Measurements from ENCODE around the gene C19orf25.
"Not testable (repeated sequence)": the region's sequence is repeated elsewhere in the genome, so short reads cannot be mapped to it uniquely, and the experiment has no call there.

Gene C19orf25

GRCh38 chr19:1449467-1450442 lies 29.3 kb downstream of the C19orf25 start, which contains the start of gene APC2:
APC2 (plus strand) TSS chr19:1450121; CDS start chr19:1453002, 2,881 bp downstream.
- DNase-seq (ENCODE audit: low read depth in 3 of 3, low spot score in 1 of 3), result no peak

- no peak for DNase-seq (ENCODE audit: low read depth in 3 of 3, low spot score in 1 of 3)
Observed at GRCh38 chr19:1447944-1448343, 31.1 kb downstream of the C19orf25 start.

GRCh38 chr19:1447504-1447903 lies 31.5 kb downstream of the C19orf25 start:
- no peak for DNase-seq (ENCODE audit: low read depth in 3 of 3, low spot score in 1 of 3)

- DNase-seq (ENCODE audit: low read depth in 3 of 3, low spot score in 1 of 3), result no peak
Observed at GRCh38 chr19:1446713-1447481, 32.1 kb downstream of the C19orf25 start.

- no peak for DNase-seq (ENCODE audit: low read depth in 3 of 3, low spot score in 1 of 3)
Observed at GRCh38 chr19:1445932-1446712, 32.9 kb downstream of the C19orf25 start.

GRCh38 chr19:1445185-1445931 lies 33.7 kb downstream of the C19orf25 start:
- DNase-seq (ENCODE audit: low read depth in 3 of 3, low spot score in 1 of 3), result peak in 2 of 3 donors; percentile 49 to 65

GRCh38 chr19:1441677-1442438 lies 37.2 kb downstream of the C19orf25 start:
- DNase-seq (ENCODE audit: low read depth in 3 of 3, low spot score in 1 of 3), result no peak

GRCh38 chr19:1441022-1441426 lies 38.0 kb downstream of the C19orf25 start:
- no peak for DNase-seq (ENCODE audit: low read depth in 3 of 3, low spot score in 1 of 3)

- DNase-seq (ENCODE audit: low read depth in 3 of 3, low spot score in 1 of 3), result no peak
Observed at GRCh38 chr19:1440418-1440801, 38.6 kb downstream of the C19orf25 start.

GRCh38 chr19:1439525-1440417 lies 39.2 kb downstream of the C19orf25 start:
- DNase-seq (ENCODE audit: low read depth in 3 of 3, low spot score in 1 of 3), result not testable (repeated sequence)

GRCh38 chr19:1438933-1439354 lies 40.1 kb downstream of the C19orf25 start:
- no peak for DNase-seq (ENCODE audit: low read depth in 3 of 3, low spot score in 1 of 3)

- DNase-seq (ENCODE audit: low read depth in 3 of 3, low spot score in 1 of 3), result peak; percentile 91 to 95 (median 94)
Observed at GRCh38 chr19:1438035-1438932, 40.7 kb downstream of the C19orf25 start, which contains the start of gene RPS15. RPS15 (plus strand) TSS chr19:1438396; CDS start chr19:1438426, 30 bp downstream.

- no peak for DNase-seq (ENCODE audit: low read depth in 3 of 3, low spot score in 1 of 3)
Observed at GRCh38 chr19:1437609-1438008, 41.4 kb downstream of the C19orf25 start.

- no peak for DNase-seq (ENCODE audit: low read depth in 3 of 3, low spot score in 1 of 3)
Observed at GRCh38 chr19:1435378-1435989, 43.5 kb downstream of the C19orf25 start.

GRCh38 chr19:1434577-1435060 lies 44.4 kb downstream of the C19orf25 start:
- no peak for DNase-seq (ENCODE audit: low read depth in 3 of 3, low spot score in 1 of 3)

- DNase-seq (ENCODE audit: low read depth in 3 of 3, low spot score in 1 of 3), result no peak
Observed at GRCh38 chr19:1434040-1434366, 45.0 kb downstream of the C19orf25 start.
